Head of caudate nucleus (tissue), 42 donors: Measurements from ENCODE around the gene SLC6A6.
A peak's percentile ranks its signal among the peaks of the same experiment; 100 is the strongest.
"Not testable (repeated sequence)": the region's sequence is repeated elsewhere in the genome, so short reads cannot be mapped to it uniquely, and the experiment has no call there.

Source experiments
- DNase-seq, 42 donors: peaks; one replicate each; pipeline versions ENCODE4 v3.0.0 to v3.0.0-alpha.2; 2020 to 2021; ENCODE audit warnings: mixed read lengths in 7 of 42
- intact Hi-C: fragments of 100-400 bp; cut with DNase I; formaldehyde crosslinking; loops from one replicate; pipeline ENCODE4 v1.15.0; 2022

Gene SLC6A6

GRCh38 chr3:14429640-14430039 lies 27.2 kb downstream of the SLC6A6 start:
- intact Hi-C loops: no loop called here
- DNase-seq: no peak

- intact Hi-C loops: no loop called here
- no peak for DNase-seq
Observed at GRCh38 chr3:14430053-14430452, 27.6 kb downstream of the SLC6A6 start.

GRCh38 chr3:14430706-14431451 lies 28.5 kb downstream of the SLC6A6 start:
- peak in 7 of 42 donors; percentile 39 to 78 (median 59) for DNase-seq
- intact Hi-C loops: no loop called here

DNA sequence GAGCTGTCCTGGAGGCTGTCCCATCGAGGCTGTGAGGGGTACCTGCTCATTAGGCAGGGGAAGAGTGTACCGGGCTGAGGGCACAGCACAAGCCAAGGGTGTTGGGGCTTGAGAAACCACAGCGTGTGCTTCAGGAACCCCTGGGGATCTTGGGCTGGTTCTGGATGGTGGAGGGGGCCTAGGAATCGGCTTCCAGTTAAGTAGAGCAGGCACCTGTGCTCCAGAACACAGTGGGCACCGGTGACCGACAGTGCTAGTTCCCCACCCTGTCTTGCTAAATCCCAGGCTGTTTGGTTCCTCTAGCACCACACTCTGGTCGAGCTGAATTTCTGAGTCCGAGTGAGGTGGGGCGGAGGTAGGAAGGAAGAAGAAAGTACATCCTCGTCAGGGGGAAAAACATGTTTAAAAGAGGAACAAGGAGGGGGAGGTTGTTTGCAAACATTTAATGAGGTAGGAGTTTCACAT lies 29.1 kb downstream of the SLC6A6 start:
- intact Hi-C loops: no loop called here
- DNase-seq: no peak

GRCh38 chr3:14431917-14432834 lies 29.8 kb downstream of the SLC6A6 start:
- peak; percentile 76 to 98 (median 90) for DNase-seq
- intact Hi-C loops: no loop called here

DNA sequence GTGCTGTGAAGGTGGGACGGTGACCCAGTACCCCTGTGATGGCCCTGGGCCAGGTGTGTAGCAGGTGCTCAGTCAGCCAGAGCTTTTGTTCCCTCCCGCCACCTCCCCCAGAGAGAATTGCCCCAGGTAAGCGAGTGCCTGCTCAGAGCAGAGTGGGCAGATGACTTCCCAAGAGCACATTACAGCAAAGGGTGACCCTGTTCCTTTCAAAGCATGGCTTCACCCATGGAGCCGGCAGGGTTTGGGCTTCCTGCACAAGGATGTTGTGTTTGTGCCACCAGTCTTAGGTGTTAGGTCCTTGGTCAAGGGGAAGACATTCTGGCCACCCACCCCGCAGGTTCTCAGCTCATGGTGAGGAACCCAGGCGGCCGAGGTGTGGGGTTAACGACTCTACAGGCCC lies 30.7 kb downstream of the SLC6A6 start:
- intact Hi-C loops: no loop called here
- peak in 1 of 42 donors; percentile 51 for DNase-seq

DNA sequence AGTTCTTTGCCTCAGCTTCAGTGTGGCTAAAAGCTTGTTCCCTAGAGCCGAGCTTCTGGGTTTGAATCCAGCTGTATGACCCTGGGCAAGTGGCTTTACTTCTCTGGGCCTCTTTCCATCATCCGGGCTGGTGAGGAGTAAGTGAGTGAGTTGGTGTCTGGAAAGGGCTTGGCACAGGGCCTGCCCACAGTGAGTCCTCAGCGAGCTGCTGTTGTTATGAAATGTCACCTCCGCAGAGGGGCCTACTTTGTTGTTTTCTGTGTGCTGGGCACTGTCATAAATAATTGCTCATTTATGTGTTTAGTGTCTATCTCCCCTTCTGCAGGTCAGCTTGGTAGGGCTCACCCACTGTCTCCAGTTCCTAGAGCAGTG lies 31.7 kb downstream of the SLC6A6 start:
- intact Hi-C loops: no loop called here
- DNase-seq: peak in 2 of 42 donors; percentile 63 to 69

DNA sequence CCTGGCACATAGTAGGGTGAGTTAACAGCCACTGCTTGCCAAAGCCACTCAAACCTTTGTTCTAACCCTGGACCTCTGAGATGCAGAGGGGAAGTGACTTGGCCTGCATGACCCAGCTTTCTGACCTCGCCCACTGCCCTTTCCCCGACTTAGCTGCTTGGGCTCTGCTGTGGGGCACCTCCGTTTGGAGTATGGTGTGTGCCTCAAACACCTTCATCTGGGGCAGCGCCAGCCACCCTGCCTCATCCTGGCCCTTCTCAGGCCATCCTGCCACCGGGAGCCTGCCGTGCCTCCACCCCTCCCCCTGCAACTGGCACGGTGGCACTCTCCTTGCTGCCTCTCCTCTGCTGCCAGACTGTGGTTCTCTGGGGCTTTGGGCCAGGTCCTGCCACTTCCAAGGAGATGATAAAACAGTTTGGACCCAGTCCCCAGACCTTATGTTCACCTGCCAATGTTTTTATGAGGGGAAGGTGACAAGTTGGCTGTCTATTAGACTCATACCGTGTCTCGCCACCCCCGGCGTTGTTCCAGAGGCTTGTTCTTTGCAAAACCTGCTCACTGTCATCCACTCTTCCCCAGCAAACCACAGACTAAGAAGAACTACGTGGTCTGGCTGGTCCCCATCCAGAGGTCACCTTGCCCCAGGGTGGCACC lies 32.2 kb downstream of the SLC6A6 start:
- intact Hi-C loops: no loop called here

GRCh38 chr3:14435175-14436014 lies 33.0 kb downstream of the SLC6A6 start:
- intact Hi-C loops: no loop called here
- peak in 6 of 42 donors; percentile 41 to 73 (median 57) for DNase-seq

More for the DNA sequence above, 32.2 kb downstream of the SLC6A6 start:
- peak in 23 of 42 donors; percentile 39 to 89 (median 54) for DNase-seq

DNA sequence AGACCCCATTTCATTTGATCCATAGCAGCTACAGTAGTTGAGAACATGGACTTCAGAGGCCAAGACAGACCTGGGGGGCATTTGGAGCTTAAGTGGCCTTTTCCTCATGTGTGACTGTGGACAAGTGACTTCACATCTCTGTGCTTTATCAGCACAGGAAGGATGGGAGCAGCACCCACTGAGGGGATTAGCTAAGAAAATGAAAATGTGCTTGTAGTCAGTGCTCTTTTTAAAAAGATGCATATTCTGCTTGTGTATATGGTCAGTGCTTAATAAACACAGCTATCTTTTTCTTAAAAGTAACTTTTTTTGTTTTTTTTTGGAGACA lies 34.5 kb downstream of the SLC6A6 start:
- intact Hi-C loops: no loop called here

GRCh38 chr3:14437705-14438104 lies 35.3 kb downstream of the SLC6A6 start:
- DNase-seq, intact Hi-C loops: not testable (repeated sequence)

More for the DNA sequence above, 34.5 kb downstream of the SLC6A6 start:
- no peak for DNase-seq

- intact Hi-C loops: no loop called here
- DNase-seq: no peak
Observed at GRCh38 chr3:14438262-14438661, 35.9 kb downstream of the SLC6A6 start.

- intact Hi-C loops: no loop called here
- DNase-seq: no peak
Observed at GRCh38 chr3:14438929-14439328, 36.5 kb downstream of the SLC6A6 start.

- intact Hi-C loops: no loop called here
- DNase-seq: peak in 12 of 42 donors; percentile 37 to 70 (median 49)
Observed at GRCh38 chr3:14439501-14440167, 37.2 kb downstream of the SLC6A6 start.

DNA sequence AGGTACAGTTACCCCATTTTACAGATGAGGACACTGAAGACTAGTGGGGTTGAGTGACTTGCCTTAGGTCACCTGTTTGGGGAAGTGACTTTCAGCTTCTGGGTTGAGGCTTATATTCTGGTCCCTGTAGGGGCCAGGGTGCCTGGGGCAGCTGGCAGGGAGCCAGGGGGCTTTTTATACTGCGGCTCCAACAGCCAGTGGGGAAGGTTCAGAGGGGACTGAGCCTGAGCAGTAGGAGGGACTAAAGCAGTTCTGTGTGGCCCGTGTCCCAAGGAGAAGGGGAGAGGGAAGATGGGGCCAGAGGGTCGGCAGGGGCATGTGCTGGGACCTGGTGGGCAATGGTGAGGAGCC lies 37.7 kb downstream of the SLC6A6 start:
- DNase-seq: no peak
- intact Hi-C loops: no loop called here

- intact Hi-C loops: no loop called here
- peak; percentile 49 to 97 (median 80) for DNase-seq
Observed at GRCh38 chr3:14440531-14441239, 38.3 kb downstream of the SLC6A6 start.

DNA sequence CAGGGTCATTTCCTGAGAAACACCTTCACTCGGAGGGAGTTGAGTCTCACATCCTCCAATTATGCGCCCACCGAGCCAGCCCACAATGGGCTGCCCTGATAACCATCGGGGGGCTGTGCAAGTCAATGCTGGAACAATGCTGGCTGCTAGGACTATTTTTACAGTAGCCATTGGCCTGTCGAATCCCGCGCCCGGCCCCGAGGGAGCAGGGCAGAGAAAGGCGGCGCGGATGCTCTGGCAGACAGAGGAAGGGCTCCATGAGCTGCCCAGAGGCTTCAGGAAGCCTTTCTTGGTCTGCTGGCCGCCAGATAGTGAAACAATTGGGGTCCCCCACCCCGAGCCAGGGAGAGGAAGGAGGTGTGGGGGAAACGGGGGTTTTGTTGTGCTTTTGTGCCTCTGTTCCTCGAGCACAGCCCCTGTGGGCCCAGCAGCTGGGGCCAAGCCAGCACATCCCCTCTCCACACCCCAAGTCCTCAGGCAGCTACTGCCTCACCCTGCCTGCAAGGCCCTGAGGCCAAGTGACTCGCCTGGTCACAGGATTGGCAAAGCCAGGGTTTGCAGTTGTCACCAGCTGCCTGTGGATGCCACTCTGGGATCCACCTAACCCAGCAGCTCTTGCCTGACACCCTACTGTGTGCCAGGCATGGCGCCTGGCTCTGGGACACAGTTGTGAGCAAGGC lies 39.0 kb downstream of the SLC6A6 start:
- no peak for DNase-seq
- intact Hi-C loops: no loop called here
